Urothelium cell line (cell line): ENCODE results near the gene NBL1.

ENCODE experiments used
- DNase-seq: peaks from one replicate; pipeline ENCODE4 v3.0.0; 2011; ENCODE audit warnings: low spot score, mixed read lengths
- FAIRE-seq: peaks from 2 replicates; lab custom pipeline; 2011; peaks lifted over from hg19 to GRCh38; lab: Jason Lieb, UNC

The NBL1 gene

GRCh38 chr1:19643602-19644394 lies at the start of gene NBL1:
NBL1 (plus strand) TSS chr1:19644311; CDS start chr1:19655031, 10,720 bp downstream.
- DNase-seq = peak; percentile 80

GRCh38 chr1:19596065-19596713 lies 47.9 kb upstream of the NBL1 start:
- FAIRE-seq (no peak), DNase-seq (peak; percentile 27)

More at GRCh38 chr1:19643602-19644394, at the start of gene NBL1:
- no peak for FAIRE-seq

GRCh38 chr1:19596714-19597495 lies 47.2 kb upstream of the NBL1 start:
- peak; percentile 98 for DNase-seq
- FAIRE-seq = no peak

GRCh38 chr1:19597496-19598309 lies 46.4 kb upstream of the NBL1 start:
- no peak for FAIRE-seq
- no peak for DNase-seq

- no peak for FAIRE-seq
- DNase-seq = no peak
Observed at GRCh38 chr1:19599810-19600209, 44.3 kb upstream of the NBL1 start.

- no peak for FAIRE-seq
Observed at GRCh38 chr1:19602486-19602885, 41.6 kb upstream of the NBL1 start.

GRCh38 chr1:19605967-19606366 lies 38.1 kb upstream of the NBL1 start:
- FAIRE-seq (no peak), DNase-seq (no peak)

More at GRCh38 chr1:19602486-19602885, 41.6 kb upstream of the NBL1 start:
- no peak for DNase-seq

GRCh38 chr1:19606817-19607642 lies 37.1 kb upstream of the NBL1 start:
- DNase-seq (no peak), FAIRE-seq (no peak)

GRCh38 chr1:19608232-19608631 lies 35.9 kb upstream of the NBL1 start:
- FAIRE-seq (no peak), DNase-seq (no peak)

GRCh38 chr1:19610282-19610981 lies 33.7 kb upstream of the NBL1 start:
- no peak for FAIRE-seq
- no peak for DNase-seq

GRCh38 chr1:19612530-19612929 lies 31.6 kb upstream of the NBL1 start:
- no peak for FAIRE-seq
- DNase-seq = no peak

GRCh38 chr1:19613171-19613703 lies 30.9 kb upstream of the NBL1 start:
- FAIRE-seq (no peak), DNase-seq (no peak)

- DNase-seq (no peak), FAIRE-seq (no peak)
Observed at GRCh38 chr1:19615438-19615837, 28.7 kb upstream of the NBL1 start.

GRCh38 chr1:19616489-19616888 lies 27.6 kb upstream of the NBL1 start:
- DNase-seq (no peak), FAIRE-seq (no peak)

GRCh38 chr1:19617376-19617775 lies 26.7 kb upstream of the NBL1 start:
- DNase-seq (no peak), FAIRE-seq (no peak)

GRCh38 chr1:19618428-19618827 lies 25.7 kb upstream of the NBL1 start:
- DNase-seq (no peak), FAIRE-seq (no peak)

GRCh38 chr1:19619697-19620384 lies 24.3 kb upstream of the NBL1 start:
- no peak for FAIRE-seq

GRCh38 chr1:19620786-19621185 lies 23.3 kb upstream of the NBL1 start:
- FAIRE-seq (no peak), DNase-seq (no peak)

More at GRCh38 chr1:19619697-19620384, 24.3 kb upstream of the NBL1 start:
- DNase-seq = no peak
